ENCODE measurements around the gene SPOCD1.

The SPOCD1 gene

GRCh38 chr1:31799895-31800673 is 15.7 kb downstream of the SPOCD1 start:
- no peak for DNase-seq

DNA sequence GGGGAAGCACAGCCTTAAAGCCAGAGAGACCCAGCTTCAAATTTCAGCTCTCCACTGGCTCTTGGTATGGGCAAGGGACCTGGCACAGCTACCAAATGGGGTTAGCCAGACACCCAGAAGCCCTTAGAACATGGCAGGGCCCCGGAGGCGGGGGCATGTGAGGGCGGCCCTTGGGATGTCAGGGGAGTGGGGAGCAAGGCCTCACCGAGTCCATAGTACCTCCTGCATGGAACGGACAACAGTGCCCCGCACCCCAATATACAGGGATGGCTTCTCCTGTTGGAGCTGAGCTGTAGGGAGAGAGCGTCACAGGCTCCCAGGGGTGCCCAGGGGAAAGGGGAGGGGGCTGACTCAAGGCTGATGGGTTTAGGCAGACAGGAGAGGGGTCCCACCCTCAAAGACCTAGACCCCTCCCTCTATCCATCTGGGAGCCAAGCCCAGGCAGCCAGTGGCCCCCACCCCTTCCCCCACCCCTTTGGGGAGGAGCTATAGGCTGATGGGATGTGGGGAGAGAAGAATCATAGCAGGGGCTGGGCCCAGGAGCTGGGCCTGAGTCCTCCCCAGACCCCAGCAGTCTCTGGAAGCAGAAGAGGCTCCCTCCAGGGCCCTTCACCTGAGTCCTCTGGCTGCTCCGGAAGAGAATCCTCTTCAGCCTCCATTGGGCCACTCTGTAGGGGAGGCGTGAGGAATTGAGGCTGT is 16.5 kb downstream of the SPOCD1 start:
- no peak for DNase-seq

DNA sequence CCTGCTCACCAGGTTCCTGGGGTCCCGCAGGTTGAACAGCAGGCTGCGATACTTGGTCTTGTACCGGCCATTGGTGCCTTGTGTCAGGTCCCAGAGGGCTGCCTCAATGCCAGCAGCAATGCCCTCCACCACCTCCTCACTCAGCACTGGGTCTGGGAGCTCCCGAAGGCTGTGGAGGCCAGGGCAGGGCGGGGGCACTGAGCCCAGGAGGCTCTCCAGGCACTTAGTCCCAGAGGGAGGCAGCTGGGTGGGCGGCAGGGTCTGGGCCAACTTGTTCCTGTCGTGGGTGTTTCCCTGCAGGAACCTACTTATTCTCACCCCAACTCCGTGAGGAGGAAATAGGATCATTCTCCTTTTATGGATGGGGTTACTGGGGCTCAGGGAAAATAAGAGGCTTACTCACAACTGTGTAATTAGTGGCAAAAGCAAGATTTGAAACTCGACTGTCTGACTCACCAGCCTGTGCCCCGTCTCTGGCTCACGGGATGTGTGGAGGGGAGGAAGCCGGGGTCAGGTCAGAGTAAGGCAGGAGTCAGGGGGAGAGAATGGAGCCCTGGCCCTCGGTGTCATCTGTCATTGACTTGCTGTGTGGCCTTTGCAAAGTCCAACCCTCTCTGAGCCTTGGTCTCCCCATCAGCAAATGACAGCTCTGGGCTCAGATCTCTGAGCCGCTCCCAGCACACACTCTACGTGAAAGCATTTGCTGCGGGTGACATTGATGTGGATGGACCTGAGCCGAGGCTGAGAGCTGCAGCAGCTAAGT is 17.2 kb downstream of the SPOCD1 start:
- DNase-seq = no peak

DNA sequence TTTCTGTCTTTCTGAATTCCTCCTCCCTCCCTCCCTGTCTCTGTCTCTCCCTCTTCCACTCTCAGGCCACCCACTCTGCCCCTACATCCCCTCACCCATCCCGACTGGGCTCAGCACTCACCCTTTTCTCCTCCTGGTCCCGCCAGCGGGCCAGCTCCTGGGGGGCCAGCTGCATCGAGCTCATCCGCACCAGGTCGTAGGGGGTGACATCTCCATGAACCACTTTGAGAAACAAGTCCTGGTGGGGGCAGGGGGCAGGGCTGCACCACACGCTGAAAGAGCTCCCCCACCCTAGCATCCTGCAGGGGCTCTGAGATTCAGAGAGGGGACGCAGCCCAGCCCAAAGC is 17.8 kb downstream of the SPOCD1 start:
- no peak for DNase-seq

DNA sequence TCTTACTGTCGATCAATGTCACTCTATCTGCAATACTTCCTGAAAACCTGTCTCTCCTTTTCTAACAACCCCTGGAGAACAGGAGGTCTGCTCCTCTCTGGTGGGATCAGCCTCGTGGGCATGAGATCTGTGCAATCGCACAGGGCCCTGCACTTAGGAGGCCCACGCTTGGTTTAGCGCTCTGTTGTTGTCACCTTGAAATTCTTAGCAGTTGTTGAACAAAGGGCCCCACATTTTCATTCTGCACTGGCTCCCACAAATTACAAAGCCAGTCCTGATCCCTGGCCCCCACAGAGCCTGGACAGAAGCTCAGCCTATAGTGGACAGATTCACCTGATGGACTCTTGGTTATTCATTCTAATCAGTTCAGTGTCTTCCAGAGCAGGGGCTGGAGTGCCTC is 18.6 kb downstream of the SPOCD1 start:
- DNase-seq = no peak

GRCh38 chr1:31796707-31797106 is 19.1 kb downstream of the SPOCD1 start:
- DNase-seq = no peak

DNA sequence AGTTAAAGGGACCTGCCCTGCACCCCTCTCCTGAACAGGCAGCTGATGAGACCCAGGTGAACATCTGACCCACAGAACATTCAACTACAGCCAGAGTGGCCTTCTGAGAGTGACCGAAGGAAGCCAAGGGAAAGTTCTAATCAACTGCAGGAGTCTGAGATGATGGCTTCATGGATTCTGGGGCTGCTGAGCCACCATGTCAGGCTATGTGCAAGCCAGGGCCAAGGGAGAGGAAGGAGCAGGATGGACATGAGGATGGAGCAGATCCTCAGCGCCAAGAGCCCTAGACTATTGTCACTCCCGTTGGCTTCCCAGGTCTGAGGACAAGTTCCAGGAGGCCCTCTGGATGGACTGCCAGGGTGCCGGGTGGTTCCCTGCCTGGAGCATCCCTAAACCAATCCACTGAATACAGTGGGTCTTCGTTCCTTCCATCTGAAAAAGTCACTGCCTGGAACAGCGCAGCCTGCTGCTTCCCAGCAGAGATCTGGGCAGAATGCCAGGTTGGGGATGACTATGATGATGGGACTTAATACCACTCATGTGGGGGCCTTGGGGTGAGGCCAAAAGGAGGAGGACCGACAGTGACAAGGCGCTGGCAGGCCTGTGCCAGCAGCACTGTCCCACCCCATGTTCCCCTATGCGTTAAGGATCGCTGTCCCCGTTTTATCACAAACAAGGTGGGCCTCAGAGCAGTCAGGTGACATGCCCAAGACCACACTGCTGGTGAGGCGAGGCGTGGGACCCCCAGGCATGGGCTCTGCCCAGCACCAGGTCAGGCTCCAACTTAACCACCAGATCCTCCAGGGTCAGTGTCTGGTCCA is 19.8 kb downstream of the SPOCD1 start:
- no peak for DNase-seq

DNA sequence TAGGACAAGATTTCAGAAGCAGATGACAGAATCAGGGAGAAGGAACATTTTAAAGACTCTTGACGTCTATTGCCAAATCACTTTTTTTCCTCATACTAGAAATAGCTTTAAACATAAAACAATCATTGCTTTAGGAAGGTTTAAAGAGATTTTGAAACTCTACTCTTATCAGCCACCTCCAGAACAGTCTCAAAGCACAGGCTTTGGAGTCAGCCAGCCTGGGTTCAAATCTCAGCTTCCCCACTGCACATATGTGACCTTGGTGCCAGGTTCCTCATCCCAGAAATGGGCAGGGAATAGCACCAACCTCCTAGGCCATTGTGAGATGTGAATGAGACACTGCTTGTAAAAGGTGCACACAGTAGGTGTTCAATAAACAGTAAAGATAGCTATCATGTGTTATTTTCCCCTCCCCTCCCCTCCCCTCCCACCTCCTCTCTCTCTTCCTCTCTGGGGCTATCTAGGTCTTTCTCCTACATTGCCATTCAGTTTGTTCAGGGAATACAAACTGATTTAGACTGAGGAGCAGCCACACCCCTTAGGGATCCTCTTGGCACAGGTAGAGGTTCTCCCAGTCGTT is 20.6 kb downstream of the SPOCD1 start:
- DNase-seq = no peak

GRCh38 chr1:31793586-31794285 is 22.1 kb downstream of the SPOCD1 start:
- DNase-seq = no peak

DNA sequence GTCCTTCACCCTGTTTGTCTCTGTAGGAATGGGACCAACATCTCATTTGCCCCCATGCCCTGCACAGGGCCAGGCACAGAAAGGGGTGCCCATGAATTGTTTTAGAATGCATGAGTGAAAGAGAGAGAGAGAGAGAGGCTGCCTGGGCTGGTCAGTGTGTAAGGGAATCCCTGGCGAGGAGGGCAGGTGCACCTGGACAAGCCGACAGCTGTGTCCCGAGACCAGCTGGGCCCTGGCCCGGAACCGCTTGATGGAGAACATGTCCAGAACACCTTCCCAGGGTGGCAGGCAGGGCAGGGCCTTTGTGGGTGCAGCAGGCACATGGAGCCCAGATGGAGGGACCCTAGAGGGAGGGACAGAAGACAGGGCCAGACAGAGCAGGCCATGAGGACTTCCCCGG is 22.7 kb downstream of the SPOCD1 start:
- DNase-seq = no peak

DNA sequence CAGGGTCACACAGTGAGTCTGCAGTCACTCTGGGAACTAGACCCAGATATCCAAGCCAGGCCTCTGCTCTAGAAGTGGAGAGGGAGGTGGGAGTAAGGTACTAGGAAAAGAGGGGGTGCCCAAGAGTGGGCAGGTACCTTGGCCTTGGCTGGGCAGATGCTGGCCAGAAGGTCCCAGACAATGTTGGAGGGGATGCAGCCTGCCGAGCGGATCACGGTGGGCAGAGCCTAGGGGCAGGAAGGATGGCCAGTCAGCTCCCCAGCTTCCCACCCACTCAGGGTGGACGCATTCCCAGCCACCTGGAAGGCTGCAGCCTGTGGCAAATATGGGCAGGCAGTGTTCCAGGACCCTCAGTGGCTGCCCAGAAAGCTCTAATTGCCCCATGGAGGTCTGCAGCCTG is 23.3 kb downstream of the SPOCD1 start:
- DNase-seq = no peak

DNA sequence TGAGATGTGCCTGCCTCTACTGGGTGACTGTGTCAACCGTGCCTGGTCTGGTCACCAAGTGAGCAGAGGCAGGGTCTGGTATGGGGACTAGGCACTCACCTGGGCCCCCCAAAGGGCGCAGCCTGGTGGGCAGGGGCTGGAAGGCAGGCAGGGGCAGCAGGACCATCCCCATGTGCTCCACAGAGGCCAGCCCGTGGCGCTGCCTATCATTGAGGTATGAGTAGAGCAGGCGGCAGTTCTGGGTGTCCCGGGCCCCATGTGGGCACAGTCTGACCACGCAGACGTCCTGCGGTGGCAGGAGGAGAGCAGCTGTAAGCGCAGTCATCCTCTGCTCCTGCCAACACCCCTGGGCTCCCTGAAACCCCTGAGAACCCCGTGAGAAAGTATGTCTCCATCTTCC is 23.7 kb downstream of the SPOCD1 start:
- DNase-seq = no peak

- no peak for DNase-seq
These were observed 24.5 kb downstream of the SPOCD1 start for GRCh38 chr1:31791131-31791858.

DNA sequence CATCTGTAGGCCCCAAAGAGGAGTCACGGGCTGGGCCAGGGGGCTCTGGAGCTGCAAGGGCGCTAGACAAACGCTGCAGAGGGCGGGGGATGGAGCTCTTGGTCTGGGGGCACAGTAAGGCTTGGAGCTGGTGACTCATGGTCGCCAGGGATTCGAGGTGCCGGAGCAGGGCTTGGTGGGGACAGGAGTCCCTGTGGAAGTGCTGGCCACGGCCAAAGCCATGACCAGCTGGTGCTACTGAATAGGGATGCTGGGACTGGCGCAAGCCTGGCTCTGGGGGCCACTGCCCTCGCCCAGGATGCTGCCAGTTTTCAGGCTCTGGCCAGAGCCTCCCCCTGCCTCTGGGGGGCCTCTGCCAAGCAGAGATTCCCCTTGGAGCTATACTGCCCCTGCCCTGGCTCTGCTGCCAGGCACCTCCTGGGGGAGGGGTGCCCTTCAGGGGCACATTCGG is 25.2 kb downstream of the SPOCD1 start:
- no peak for DNase-seq

DNA sequence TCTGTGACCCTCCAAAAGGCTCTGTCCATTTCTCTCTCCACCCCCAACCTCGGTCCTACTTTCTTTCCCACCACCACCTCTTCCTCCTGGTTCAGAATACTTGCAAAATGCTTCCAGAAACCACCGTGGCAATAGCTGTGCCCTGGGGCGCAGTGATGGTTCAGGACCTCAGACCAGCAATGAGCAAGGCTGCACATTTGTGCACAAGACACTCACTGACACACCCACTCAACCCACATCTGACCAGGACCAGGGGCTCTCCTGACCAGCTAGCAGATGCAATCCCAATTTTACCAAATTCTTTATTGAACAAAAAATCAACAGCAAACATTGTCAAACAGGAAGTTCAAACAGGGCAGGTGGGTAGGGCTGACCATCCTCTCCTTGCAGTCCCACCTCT is 25.7 kb downstream of the SPOCD1 start:
- no peak for DNase-seq

GRCh38 chr1:31789259-31790065 is 26.4 kb downstream of the SPOCD1 start:
- peak; percentile 87 for DNase-seq

- DNase-seq = no peak
These were observed 27.0 kb downstream of the SPOCD1 start for GRCh38 chr1:31788825-31789256.

- DNase-seq = peak; percentile 62
These were observed 27.5 kb downstream of the SPOCD1 start for GRCh38 chr1:31788138-31788824.

GRCh38 chr1:31787786-31788137 is 28.1 kb downstream of the SPOCD1 start:
- no peak for DNase-seq

GRCh38 chr1:31787261-31787660 is 28.6 kb downstream of the SPOCD1 start:
- no peak for DNase-seq

All from activated gamma-delta T cell (primary cell).